SK-N-SH (cell line): ENCODE results near the gene PIKFYVE. TPM values are rescaled to one million over a fixed set of nuclear protein-coding genes. Genes with fewer than 3 reads are reported as not detected.

Source experiments
- CTCF ChIA-PET: fragments of 300-600, 350-600 bp; formaldehyde crosslinking; extraction: SDS; loops from one replicate; lab custom pipeline; 2021; lab: Yijun Ruan, JAX
- POLR2A ChIA-PET: fragments of 350-600 bp; sonication (Branson Sonifier 250); formaldehyde crosslinking; extraction: SDS; loops from one replicate; lab custom pipeline; 2020; ENCODE audit warnings: antibody characterized with exemption, inconsistent platforms; lab: Yijun Ruan, JAX
- DNase-seq: peaks from one replicate; pipeline ENCODE4 v3.0.0; 2012
- H2AFZ ChIP-seq: fragments of 200-600 bp; sonication (generic); 2 replicates; pipeline ENCODE4 v1.8.1; 2016; ENCODE audit warnings: antibody characterized with exemption, mild to moderate bottlenecking, low read depth
- H3F3A ChIP-seq: fragments of 200-600 bp; sonication (generic); replicated peaks from 2 replicates; pipeline ENCODE3; 2016; ENCODE audit warnings: antibody characterized with exemption, mild to moderate bottlenecking; ENCODE audit not compliant: insufficient read depth
- H3K27ac ChIP-seq, 2 experiments: fragments of 200-500 bp in 1 of 2; fragments of 200-600 bp in 1 of 2; sonication (Bioruptor generic) in 1 of 2; sonication (generic), shearing (Covaris generic) in 1 of 2; 2 replicates each; pipeline versions ENCODE4 v1.5.1 to v1.6.1; 2014 to 2016; ENCODE audit warnings: low read depth in 2 of 2, inconsistent platforms in 1 of 2, low read length in 1 of 2, mild to moderate bottlenecking in 1 of 2, mixed read lengths in 1 of 2
- H3K27me3 ChIP-seq: fragments of 200-600 bp; sonication (generic), shearing (Covaris generic); 2 replicates; pipeline ENCODE4 v1.6.1; 2016; ENCODE audit warnings: mixed run types; ENCODE audit not compliant: insufficient read depth
- H3K36me3 ChIP-seq, 2 experiments: fragments of 200-500 bp in 1 of 2; fragments of 200-600 bp in 1 of 2; sonication (Bioruptor generic) in 1 of 2; sonication (generic) in 1 of 2; replicated peaks in 1 of 2; 2 replicates each; pipeline versions ENCODE3 to v1.5.1; 2014 to 2016; ENCODE audit warnings: low read length in 1 of 2, mild to moderate bottlenecking in 1 of 2; ENCODE audit not compliant: insufficient read depth in 2 of 2, control insufficient read depth in 1 of 2
- H3K4me1 ChIP-seq, 2 experiments: fragments of 200-500 bp in 1 of 2; fragments of 200-600 bp in 1 of 2; sonication (Bioruptor generic) in 1 of 2; sonication (generic), shearing (Covaris generic) in 1 of 2; 2 replicates each; pipeline versions ENCODE4 v1.5.1 to v1.6.1; 2014 to 2016; ENCODE audit warnings: low read depth in 1 of 2, low read length in 1 of 2, mixed run types in 1 of 2; ENCODE audit not compliant: insufficient read depth in 2 of 2, control insufficient read depth in 1 of 2
- H3K4me2 ChIP-seq: fragments of 200-600 bp; sonication (generic), shearing (Covaris generic); 2 replicates; pipeline ENCODE4 v1.6.1; 2017; ENCODE audit warnings: mixed run types
- H3K4me3 ChIP-seq, 2 experiments: fragments of 200-500 bp in 1 of 2; fragments of 200-600 bp in 1 of 2; sonication (Bioruptor generic) in 1 of 2; sonication (generic), shearing (Covaris generic) in 1 of 2; 2 replicates each; pipeline versions ENCODE4 v1.5.1 to v1.8.1; 2014 to 2016; ENCODE audit warnings: low read depth in 2 of 2, inconsistent platforms in 1 of 2, low read length in 1 of 2, mild to moderate bottlenecking in 1 of 2, mixed read lengths in 1 of 2, moderate library complexity in 1 of 2
- H3K79me2 ChIP-seq: fragments of 200-600 bp; sonication (generic); 2 replicates; pipeline ENCODE4 v1.8.1; 2017; ENCODE audit warnings: mild to moderate bottlenecking; ENCODE audit not compliant: insufficient read depth
- H3K9ac ChIP-seq: fragments of 200-600 bp; sonication (generic); 2 replicates; pipeline ENCODE4 v1.6.1; 2017; ENCODE audit warnings: mixed run types
- H3K9me2 ChIP-seq: fragments of 200-600 bp; sonication (generic); 2 replicates; pipeline ENCODE4 v1.6.1; 2017; ENCODE audit warnings: mixed run types
- H3K9me3 ChIP-seq: fragments of 200-600 bp; sonication (generic); 2 replicates; pipeline ENCODE4 v1.6.1; 2017; ENCODE audit warnings: mixed run types, mild to moderate bottlenecking, moderate library complexity
- H4K20me1 ChIP-seq: fragments of 200-600 bp; sonication (generic); 2 replicates; pipeline ENCODE4 v1.6.1; 2017; ENCODE audit warnings: mild to moderate bottlenecking, mixed run types; ENCODE audit not compliant: insufficient read depth
- ELF1 ChIP-seq: IDR thresholded peaks from 2 replicates; pipeline ENCODE4 v1.4.0; 2012
- FOSL2 ChIP-seq: IDR thresholded peaks from 2 replicates; pipeline ENCODE4 v1.4.0; 2012; ENCODE audit warnings: low read depth, mild to moderate bottlenecking, moderate library complexity, borderline replicate concordance
- FOXM1 ChIP-seq: IDR thresholded peaks from 2 replicates; pipeline ENCODE4 v1.4.0; 2012; ENCODE audit warnings: low read depth, mild to moderate bottlenecking
- GABPA ChIP-seq: IDR thresholded peaks from 2 replicates; pipeline ENCODE4 v1.4.0; 2012; ENCODE audit warnings: low read depth, mild to moderate bottlenecking
- GATA2 ChIP-seq: sonication (generic); formaldehyde crosslinking; IDR thresholded peaks from 2 replicates; pipeline ENCODE4 v1.5.0; 2020; ENCODE audit warnings: mild to moderate bottlenecking, missing genetic modification reagents
- MEF2A ChIP-seq: IDR thresholded peaks from 2 replicates; pipeline ENCODE4 v1.4.0; 2012; ENCODE audit warnings: low read depth, borderline replicate concordance
- NRF1 ChIP-seq: IDR thresholded peaks from 2 replicates; pipeline ENCODE4 v1.6.1; 2012; ENCODE audit warnings: low read depth, mild to moderate bottlenecking, low read length
- RCOR1 ChIP-seq: fragments of 150-350 bp; IDR thresholded peaks from 2 replicates; pipeline ENCODE4 v1.6.1; 2017; ENCODE audit warnings: antibody characterized with exemption, low read length
- SIN3A ChIP-seq: IDR thresholded peaks from 2 replicates; pipeline ENCODE4 v1.6.1; 2012; ENCODE audit warnings: low read depth, mild to moderate bottlenecking, low read length, moderate library complexity, borderline replicate concordance
- SMC3 ChIP-seq: IDR thresholded peaks from 2 replicates; pipeline ENCODE4 v1.6.1; 2012; ENCODE audit warnings: low read depth, low read length, improper control_type of control experiment
- TAF1 ChIP-seq: IDR thresholded peaks from 2 replicates; pipeline ENCODE4 v1.6.1; 2012; ENCODE audit warnings: low read depth, mild to moderate bottlenecking, low read length, moderate library complexity, borderline replicate concordance
- USF1 ChIP-seq: IDR thresholded peaks from 2 replicates; pipeline ENCODE4 v1.4.0; 2012; ENCODE audit warnings: low read depth, borderline replicate concordance
- ZBTB33 ChIP-seq: IDR thresholded peaks from 2 replicates; pipeline ENCODE4 v1.4.0; 2012; ENCODE audit warnings: low read depth, borderline replicate concordance
- WGBS: methylation state at CpG from one replicate; pipeline ENCODE4 v1.1.6; 2017; ENCODE audit warnings: low lambda C conversion rate; 5-methylcytosine and 5-hydroxymethylcytosine counted together
- polyA plus RNA-seq, 3 experiments: library from polyadenylated mRNA; depleted of rRNA; stranded (reverse); fragments of >200 nt; gene quantifications; 2 replicates each; pipeline ENCODE4 v1.2.3, GENCODE V29; 2012
- TF ChIP-seq, protein P1 (sequence below): fragments of 150-350 bp; IDR thresholded peaks from 2 replicates; pipeline ENCODE4 v1.6.1; 2017; ENCODE audit warnings: antibody characterized with exemption, low read length, low read depth, borderline replicate concordance
- TF ChIP-seq, protein P2 (sequence below): IDR thresholded peaks from 2 replicates; pipeline ENCODE4 v1.4.0; 2012; ENCODE audit warnings: low read depth

The PIKFYVE gene
- polyA plus RNA-seq, 1 of the 3 experiments (the other 2 are of a cell fraction) = 7.0 TPM

GRCh38 chr2:208251098-208251497, 15.0 kb upstream of the PIKFYVE start:
- no peaks in the 10 kb centered on the region for H4K20me1 ChIP-seq
- no peaks in the 10 kb centered on the region for H3K27me3 ChIP-seq
- peaks cover 7% of the 10 kb centered on the region for H3F3A ChIP-seq
- H2AFZ ChIP-seq = no peak overlapping the region
- no peak for DNase-seq
- no peak overlapping the region for H3K4me2 ChIP-seq
- H3K4me1 ChIP-seq = peaks cover 0 to 8% of the 10 kb centered on the region in 2 experiments; a peak in 3 of 4 replicates
- H3K4me3 ChIP-seq = no peak overlapping the region
- TF ChIP-seq MEF2A (no peak), RCOR1 (no peak), SIN3A (no peak), ZBTB33 (no peak), SMC3 (no peak), FOSL2 (no peak)
- TF ChIP-seq, protein P1, sequence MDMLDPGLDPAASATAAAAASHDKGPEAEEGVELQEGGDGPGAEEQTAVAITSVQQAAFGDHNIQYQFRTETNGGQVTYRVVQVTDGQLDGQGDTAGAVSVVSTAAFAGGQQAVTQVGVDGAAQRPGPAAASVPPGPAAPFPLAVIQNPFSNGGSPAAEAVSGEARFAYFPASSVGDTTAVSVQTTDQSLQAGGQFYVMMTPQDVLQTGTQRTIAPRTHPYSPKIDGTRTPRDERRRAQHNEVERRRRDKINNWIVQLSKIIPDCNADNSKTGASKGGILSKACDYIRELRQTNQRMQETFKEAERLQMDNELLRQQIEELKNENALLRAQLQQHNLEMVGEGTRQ = no peak
- H3K36me3 ChIP-seq = peaks cover 48 to 63% of the 10 kb centered on the region in 2 experiments
- no peaks in the 10 kb centered on the region for H3K9me3 ChIP-seq
- peaks cover 10% of the 10 kb centered on the region; the same call in 1 of the 2 replicates for H3K79me2 ChIP-seq
- ChIA-PET POLR2A (no interaction called here), CTCF (interaction anchor here (0.9 to 6.5 kb wide), 4 partner anchors 20 to 500 kb away, joined by 3 to 87 read pairs (median 42); no protein-coding TSS in a partner anchor)
- H3K27ac ChIP-seq = no peak overlapping the region
- WGBS = 94% methylated on average over 4 of the region's 4 CpGs
- no peak overlapping the region for H3K9ac ChIP-seq
- no peaks in the 10 kb centered on the region for H3K9me2 ChIP-seq

DNA sequence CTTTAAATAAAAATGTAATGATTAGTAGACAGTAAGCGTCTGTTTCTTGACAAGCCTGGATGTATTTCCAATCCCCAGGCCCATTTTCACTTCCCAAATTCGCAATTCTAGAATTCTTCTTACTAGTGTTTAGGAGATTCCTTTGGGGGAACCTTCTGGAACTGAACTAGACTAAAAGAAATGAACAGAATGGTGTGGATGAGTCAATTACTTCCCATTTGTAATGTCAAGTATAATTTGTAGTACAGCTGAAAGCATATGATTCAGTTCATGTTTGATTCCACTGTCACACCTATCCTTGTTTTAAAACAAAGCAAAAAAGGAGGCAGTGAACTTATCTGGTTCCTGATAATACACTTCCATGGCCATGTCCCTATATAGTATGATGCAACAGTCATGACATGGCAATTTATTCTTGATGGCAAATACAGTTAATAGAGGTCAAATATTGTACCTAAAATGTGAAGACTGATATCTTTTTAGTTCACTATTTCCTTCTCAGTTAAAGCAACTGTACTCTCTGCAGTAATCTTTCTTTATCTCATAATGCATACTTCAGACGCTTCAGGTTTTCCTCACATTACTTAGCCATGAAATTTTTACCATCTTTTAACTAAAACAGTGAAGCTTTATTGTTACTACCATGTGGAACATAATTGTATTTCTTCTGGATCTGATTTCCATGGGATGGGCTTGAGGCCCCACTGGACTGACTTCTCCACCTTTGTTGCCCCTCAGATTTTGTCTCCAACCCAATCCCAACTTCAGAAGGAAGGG, 13.2 kb upstream of the PIKFYVE start:
- 94% methylated on average over 3 of the region's 3 CpGs for WGBS
- Histone ChIP-seq H3K36me3 (peaks cover 43 to 50% of the 10 kb centered on the region in 2 experiments), H2AFZ (no peak overlapping the region), H3K27me3 (no peaks in the 10 kb centered on the region), H3K79me2 (peaks cover 10% of the 10 kb centered on the region; the same call in 1 of the 2 replicates), H3K9me3 (no peaks in the 10 kb centered on the region), H3K27ac (no peak overlapping the region; a peak in 1 of 4 replicates), H4K20me1 (no peaks in the 10 kb centered on the region), H3K4me3 (peak overlapping the region; percentile 52 to 95; a peak in 1 of 4 replicates), H3K4me1 (peaks cover 0 to 8% of the 10 kb centered on the region in 2 experiments; a peak in 3 of 4 replicates), H3F3A (peaks cover 7% of the 10 kb centered on the region), H3K9me2 (no peaks in the 10 kb centered on the region), H3K9ac (no peak overlapping the region), H3K4me2 (peak overlapping the region; percentile 86)
- TF ChIP-seq GABPA (no peak), GATA2 (CRISPR knock-in tag) (no peak), ELF1 (no peak), TAF1 (no peak), FOXM1 (no peak), NRF1 (no peak), ZBTB33 (no peak), USF1 (no peak)
- TF ChIP-seq, protein P2, sequence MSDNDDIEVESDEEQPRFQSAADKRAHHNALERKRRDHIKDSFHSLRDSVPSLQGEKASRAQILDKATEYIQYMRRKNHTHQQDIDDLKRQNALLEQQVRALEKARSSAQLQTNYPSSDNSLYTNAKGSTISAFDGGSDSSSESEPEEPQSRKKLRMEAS = no peak
- ChIA-PET CTCF (interaction anchor here (0.7 to 6.5 kb wide), 12 partner anchors 8 to 833 kb away, joined by 3 to 87 read pairs (median 6); no protein-coding TSS in a partner anchor), POLR2A (no interaction called here)
- DNase-seq = no peak
